Right lobe of liver (tissue), 4 donors: ENCODE measurements around the gene HPX.

Experiments
- CTCF ChIP-seq, 4 donors: fragments of 200-600 bp in 3 of 4; fragments of 450-650 bp in 1 of 4; IDR thresholded peaks; one replicate each; pipeline versions ENCODE4 v1.5.1 to v1.8.0; 2016 to 2022; ENCODE audit warnings: antibody characterized with exemption in 4 of 4, mild to moderate bottlenecking in 2 of 4
- POLR2A ChIP-seq: fragments of 450-650 bp; IDR thresholded peaks from one replicate; pipeline ENCODE4 v1.6.1; 2017; ENCODE audit warnings: antibody characterized with exemption, mild to moderate bottlenecking
- donor health status: DM: no; HTN: no; CAD: no.
- donor health status: DM: no; HTN: no; CAD: no.
- donor health status: DM: no; HTN: yes; CAD: no.

GRCh38 chr11:6419009-6419631 lies 21.7 kb downstream of the HPX start, which contains the start of gene APBB1:
- TF ChIP-seq CTCF (IDR thresholded peaks at IDR 0.05) (peak in 3 of 4 donors; percentile 14 to 15 (median 15)), POLR2A (peak; percentile 27)
